D721Med (cell line): Measurements from ENCODE around the gene C1QTNF6.

ENCODE experiments used
- DNase-seq: peaks from one replicate; pipeline ENCODE4 v3.0.0; 2011; ENCODE audit warnings: low spot score; ENCODE audit not compliant: insufficient read length
- FAIRE-seq: peaks from 2 replicates; lab custom pipeline; 2011; peaks lifted over from hg19 to GRCh38; lab: Jason Lieb, UNC
- TF ChIP-seq, protein P1 (sequence below): IDR thresholded peaks from 2 replicates; pipeline ENCODE4 v1.5.1; 2012; ENCODE audit warnings: mild to moderate bottlenecking, control low read depth; ENCODE audit not compliant: insufficient read depth; ENCODE audit errors: missing control alignments

The C1QTNF6 gene

DNA sequence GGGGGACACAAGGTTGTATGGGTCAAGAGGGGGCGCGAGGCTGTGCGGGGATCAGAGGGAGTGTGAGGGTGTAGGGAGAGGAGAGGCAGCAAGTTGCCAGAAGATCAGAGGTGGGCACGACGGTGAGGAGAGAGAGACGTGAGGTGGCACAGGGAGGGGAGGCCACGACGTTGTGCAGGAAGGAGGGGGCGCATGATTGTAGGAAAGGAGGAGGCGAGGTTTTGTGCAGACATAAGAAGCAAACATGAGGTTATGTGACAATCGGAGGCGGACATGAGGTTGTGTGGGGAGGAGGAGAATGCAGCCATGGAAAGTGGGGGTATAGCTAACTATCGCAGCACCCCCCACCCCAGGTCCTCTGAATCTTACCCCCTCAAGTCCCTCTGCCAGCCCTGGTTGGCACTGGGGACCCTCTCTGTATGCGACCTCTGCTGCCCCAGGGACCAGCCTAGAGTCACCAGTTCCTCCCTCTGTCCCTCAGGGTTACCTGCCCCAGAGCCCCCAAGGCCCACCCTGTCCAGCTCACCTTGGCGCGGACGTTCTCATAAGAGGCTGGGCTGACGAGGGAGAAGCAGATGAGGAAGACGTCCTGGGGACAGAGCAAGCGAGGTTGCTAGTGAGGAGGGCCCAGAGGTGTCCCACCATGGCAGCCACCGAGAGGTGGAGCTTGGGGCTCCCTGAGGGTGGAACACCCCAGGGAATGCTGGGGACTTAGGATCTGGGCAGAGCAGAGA lies 43.5 kb upstream of the C1QTNF6 start:
- no peak for FAIRE-seq
- no peak for DNase-seq
- TF ChIP-seq, protein P1, sequence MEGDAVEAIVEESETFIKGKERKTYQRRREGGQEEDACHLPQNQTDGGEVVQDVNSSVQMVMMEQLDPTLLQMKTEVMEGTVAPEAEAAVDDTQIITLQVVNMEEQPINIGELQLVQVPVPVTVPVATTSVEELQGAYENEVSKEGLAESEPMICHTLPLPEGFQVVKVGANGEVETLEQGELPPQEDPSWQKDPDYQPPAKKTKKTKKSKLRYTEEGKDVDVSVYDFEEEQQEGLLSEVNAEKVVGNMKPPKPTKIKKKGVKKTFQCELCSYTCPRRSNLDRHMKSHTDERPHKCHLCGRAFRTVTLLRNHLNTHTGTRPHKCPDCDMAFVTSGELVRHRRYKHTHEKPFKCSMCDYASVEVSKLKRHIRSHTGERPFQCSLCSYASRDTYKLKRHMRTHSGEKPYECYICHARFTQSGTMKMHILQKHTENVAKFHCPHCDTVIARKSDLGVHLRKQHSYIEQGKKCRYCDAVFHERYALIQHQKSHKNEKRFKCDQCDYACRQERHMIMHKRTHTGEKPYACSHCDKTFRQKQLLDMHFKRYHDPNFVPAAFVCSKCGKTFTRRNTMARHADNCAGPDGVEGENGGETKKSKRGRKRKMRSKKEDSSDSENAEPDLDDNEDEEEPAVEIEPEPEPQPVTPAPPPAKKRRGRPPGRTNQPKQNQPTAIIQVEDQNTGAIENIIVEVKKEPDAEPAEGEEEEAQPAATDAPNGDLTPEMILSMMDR: no peak

DNA sequence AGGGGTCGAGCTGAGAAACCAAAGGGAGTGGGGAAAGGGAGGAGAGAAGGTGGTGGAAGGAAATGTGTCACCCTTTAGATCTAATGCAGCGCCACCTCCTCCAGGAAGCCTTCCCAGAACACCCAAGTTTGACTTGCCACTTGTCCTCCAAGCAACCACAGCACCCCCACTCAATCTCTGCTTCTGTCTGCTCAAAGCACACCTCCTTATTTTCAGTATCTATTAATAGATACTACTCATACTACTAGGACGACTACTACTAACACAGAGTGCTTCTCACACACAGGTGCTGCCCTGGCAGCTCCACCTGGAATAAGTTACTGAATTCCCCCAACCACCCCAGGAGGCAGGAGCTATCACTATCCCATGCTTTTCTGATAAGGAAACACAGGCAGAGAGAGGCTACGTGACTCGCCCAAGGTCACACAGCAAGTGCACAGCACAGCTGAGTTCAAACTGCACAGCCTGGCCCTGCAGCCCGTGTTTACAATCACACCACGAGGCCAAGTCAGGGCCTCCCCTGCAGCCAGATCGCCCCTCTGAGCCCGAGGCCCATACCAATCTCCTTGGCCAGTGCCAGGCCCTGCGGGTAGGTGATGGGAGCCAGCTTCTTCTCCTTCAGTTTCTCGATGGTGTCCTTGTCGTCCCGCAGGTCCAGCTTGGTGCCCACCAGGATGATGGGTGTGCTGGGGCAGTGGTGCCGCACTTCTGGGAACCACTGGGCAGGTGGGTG lies 42.8 kb upstream of the C1QTNF6 start:
- DNase-seq: no peak
- TF ChIP-seq, protein P1: no peak
- FAIRE-seq: no peak

DNA sequence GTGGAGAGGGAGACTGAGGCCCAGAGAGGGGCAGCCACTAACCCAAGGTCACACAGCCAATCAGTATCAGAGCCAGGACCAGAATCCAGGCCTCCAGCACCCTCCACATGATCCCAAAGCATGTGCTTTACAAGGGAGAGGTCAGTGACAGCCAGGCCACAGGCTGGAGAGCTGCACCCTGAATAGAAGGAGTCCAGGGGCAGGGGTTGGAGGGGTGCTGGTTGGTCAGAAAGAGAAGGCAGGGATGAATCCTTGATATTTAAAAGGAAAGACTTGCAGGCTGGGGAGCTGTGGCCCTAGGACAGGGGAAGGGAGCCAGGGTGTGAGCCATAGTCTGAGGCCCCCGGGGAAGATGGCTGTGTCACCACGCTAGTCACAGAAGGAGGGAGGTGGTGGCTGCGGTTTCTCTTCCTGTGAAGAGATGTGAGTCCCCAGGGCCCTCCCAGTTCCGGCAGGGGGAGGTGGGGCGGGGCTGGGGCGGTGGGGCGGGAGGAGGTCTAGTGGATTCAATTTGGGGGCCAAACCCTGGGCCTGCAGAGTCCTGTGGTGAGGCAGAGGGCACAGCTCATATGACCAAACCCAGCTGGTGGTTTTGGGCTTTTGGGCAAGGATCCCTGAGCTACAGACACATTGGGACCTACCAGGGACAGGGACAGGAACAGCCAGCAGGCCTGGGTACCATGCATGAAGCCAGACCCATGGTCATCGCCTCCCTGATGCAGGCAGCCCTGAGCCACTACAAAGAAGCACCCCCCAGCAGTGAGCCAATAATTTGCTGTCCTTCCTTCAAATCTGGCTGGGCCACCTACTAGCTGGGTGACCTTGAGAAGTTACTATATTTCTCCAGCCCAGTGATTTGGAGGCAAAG lies 42.0 kb upstream of the C1QTNF6 start:
- TF ChIP-seq, protein P1: no peak
- DNase-seq (no peak), FAIRE-seq (no peak)

DNA sequence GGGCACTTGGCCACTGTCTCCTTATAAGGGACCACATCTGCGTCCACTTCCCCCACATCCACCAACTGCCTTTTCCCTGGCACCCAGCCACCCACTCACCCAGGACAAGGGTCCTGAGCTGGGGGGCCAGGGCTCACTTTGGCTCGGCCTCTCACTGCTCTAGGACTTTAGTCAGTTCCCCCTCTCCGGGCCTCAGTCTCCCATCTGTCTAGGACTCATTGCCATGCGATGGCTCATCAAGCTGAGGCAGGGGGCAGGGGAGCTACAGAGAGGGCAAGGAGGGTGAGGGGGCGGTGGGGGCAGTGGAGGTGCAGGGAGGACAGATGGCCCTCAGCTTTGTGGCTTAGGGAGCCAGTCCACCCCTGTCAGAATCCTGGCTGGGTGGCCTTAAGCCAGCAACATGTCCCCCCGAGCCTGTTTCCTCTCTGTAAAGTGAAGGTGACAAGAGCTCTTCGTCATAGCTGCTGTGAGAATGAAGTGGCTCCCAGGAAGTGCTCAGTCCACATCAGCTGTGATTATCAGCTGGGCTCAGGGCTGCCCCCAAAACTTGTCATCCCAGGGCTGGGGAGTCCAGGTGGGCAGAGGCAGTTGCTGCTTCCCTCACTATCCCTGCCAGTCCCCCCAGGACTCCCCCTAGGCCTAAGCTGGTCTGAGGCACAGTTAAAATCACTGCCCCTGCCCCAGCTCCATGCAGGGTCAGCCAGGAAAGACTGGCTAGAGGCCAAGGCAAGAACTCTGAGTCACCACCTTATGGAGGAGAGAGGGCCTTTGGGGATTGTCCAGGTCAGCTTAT lies 41.2 kb upstream of the C1QTNF6 start:
- FAIRE-seq (no peak), DNase-seq (no peak)
- TF ChIP-seq, protein P1: no peak

DNA sequence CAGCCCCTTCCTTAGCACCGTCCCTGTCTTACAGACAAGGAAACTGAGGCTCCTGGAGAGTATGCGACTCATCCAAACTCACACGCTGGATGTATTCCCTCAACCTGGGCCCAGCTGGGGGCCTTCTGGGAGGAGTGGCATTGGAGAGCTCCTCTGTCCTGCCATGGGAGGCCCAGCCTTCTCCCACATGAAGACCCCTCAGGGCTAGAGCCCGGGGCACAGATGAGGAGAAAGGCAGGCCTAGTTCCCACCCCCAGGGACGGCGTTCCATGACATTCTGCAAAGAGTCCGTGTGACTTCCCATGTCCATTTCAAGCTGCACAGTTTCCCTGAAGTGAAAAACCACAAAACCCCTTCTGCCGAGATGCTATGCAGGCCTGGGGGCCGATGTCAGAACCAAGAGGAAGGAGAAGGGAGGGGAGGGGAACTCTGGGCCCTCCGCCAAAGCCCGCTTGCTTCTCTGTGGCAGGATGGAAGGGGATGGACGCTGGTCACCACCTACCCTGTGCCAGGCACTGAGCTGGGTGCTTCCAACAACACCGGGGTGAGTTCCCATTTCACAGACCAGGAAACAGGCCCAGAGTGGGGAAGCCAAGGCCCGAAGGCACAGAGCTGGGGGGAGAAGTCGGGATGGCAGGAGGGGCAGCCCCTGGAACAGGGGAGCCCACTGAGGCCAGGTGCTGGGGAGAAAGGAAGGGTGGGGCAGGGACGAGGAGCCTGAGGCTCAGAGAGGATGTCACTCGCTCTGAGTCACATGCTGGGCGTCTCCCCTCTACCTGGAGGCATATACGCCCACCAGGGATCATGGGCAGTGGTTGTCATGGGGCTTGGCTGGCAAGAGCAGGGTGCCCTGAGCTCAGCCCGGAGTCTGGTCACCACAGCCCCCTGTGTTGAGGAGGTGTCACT lies 40.3 kb upstream of the C1QTNF6 start:
- no peak for DNase-seq
- TF ChIP-seq, protein P1: no peak
- no peak for FAIRE-seq

DNA sequence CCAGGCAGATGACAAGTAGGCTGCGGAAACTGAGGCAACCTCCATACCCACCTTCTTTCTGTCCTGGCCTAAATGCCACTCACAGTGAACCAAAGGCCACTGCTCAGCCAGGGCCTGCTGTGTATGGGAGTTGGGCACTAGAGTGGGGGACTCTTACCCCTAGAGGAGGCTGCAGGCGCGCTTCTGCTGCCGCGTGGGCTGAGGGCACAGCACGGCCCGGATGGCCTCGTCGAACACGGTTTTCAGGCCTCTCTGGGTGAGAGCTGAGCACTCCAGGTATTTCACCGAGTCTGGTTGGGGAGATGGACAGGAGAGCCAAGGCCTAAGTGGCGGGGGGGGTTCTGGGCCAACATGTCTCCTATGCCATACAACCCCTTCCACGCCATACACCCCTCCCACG lies 38.5 kb upstream of the C1QTNF6 start:
- FAIRE-seq: no peak
- TF ChIP-seq, protein P1: no peak
- no peak for DNase-seq
